HG03575 (cell line): ENCODE measurements around the gene ENPEP.
A peak's percentile ranks its signal among the peaks of the same experiment; 100 is the strongest.

Source experiments
- ATAC-seq: cut with Tn5 transposase; IDR thresholded peaks from one replicate; pipeline ENCODE4 v1.9.1; 2021; ENCODE audit not compliant: unreplicated experiment, insufficient number of reproducible peaks, low FRiP score; ENCODE audit errors: extremely low read depth

The ENPEP gene

GRCh38 chr4:110587666-110588285 is 111.8 kb downstream of the ENPEP start:
- ATAC-seq, result no peak

GRCh38 chr4:110589297-110589696 is 113.3 kb downstream of the ENPEP start:
- no peak for ATAC-seq

- ATAC-seq, result no peak
Measured at GRCh38 chr4:110595583-110595982, 119.6 kb downstream of the ENPEP start.

GRCh38 chr4:110596431-110596830 is 120.5 kb downstream of the ENPEP start:
- no peak for ATAC-seq

- ATAC-seq, result no peak
Measured at GRCh38 chr4:110597582-110597981, 121.6 kb downstream of the ENPEP start.

GRCh38 chr4:110602061-110602460 is 126.1 kb downstream of the ENPEP start:
- ATAC-seq, result no peak

GRCh38 chr4:110605077-110605476 is 129.1 kb downstream of the ENPEP start:
- no peak for ATAC-seq

- ATAC-seq, result no peak
Measured at GRCh38 chr4:110609044-110609750, 133.2 kb downstream of the ENPEP start.

- ATAC-seq, result no peak
Measured at GRCh38 chr4:110610620-110610939, 134.6 kb downstream of the ENPEP start.

- ATAC-seq, result peak; percentile 80
Measured at GRCh38 chr4:110610940-110611831, 135.2 kb downstream of the ENPEP start.

GRCh38 chr4:110611968-110612447 is 136.1 kb downstream of the ENPEP start:
- no peak for ATAC-seq

GRCh38 chr4:110612631-110613269 is 136.8 kb downstream of the ENPEP start:
- no peak for ATAC-seq

- ATAC-seq, result no peak
Measured at GRCh38 chr4:110613745-110614144, 137.8 kb downstream of the ENPEP start.

GRCh38 chr4:110614173-110614963 is 138.4 kb downstream of the ENPEP start:
- ATAC-seq, result no peak
